ENCODE data around the gene RASIP1. TPM values are rescaled to one million over a fixed set of nuclear protein-coding genes. Genes with fewer than 3 reads are reported as not detected.

Gene RASIP1
- total RNA-seq, 2 experiments from 2014 or later, result 0.31 to 0.50 TPM

Other genes starting within 250 kb of the RASIP1 start
- 1 to 10 TPM; 3.7 to 5.1 TPM for gene LMTK3, start 228.8 kb downstream of the RASIP1 start, total RNA-seq
- gene SULT2B1, start 188.4 kb downstream of the RASIP1 start, total RNA-seq, result under 1 TPM; 0.21 to 0.30 TPM
- gene SPACA4, start 133.9 kb downstream of the RASIP1 start, total RNA-seq, result not detected
- gene FAM83E, start 125.5 kb downstream of the RASIP1 start, total RNA-seq, result 1 to 10 TPM; 2.5 TPM
- 1,000 to 10,000 TPM; 1,477 to 1,601 TPM for gene RPL18, start 121.4 kb downstream of the RASIP1 start, total RNA-seq
- 10 to 100 TPM; 28.2 to 33.6 TPM for gene SPHK2, start 121.1 kb downstream of the RASIP1 start, total RNA-seq
- gene DBP, start 103.2 kb downstream of the RASIP1 start, total RNA-seq, result 10 to 100 TPM; 24.1 to 25.8 TPM
- gene CA11, start 94.4 kb downstream of the RASIP1 start, total RNA-seq, result 10 to 100 TPM; 10.1 to 10.8 TPM
- 1 to 10 TPM; 1.0 to 1.4 TPM for gene NTN5, start 67.6 kb downstream of the RASIP1 start, total RNA-seq
- gene FUT2, start 44.6 kb downstream of the RASIP1 start, total RNA-seq, result not detected
- gene MAMSTR, start 20.9 kb downstream of the RASIP1 start, total RNA-seq, result 1 to 10 TPM; 1.1 to 1.5 TPM
- gene IZUMO1, start 6.3 kb upstream of the RASIP1 start, total RNA-seq, result under 1 TPM in 1 of 2 experiments, not detected in 1; 0.10 TPM
- gene FUT1, start 12.0 kb upstream of the RASIP1 start, total RNA-seq, result under 1 TPM; 0.10 to 0.23 TPM
- not detected for gene FGF21, start 14.9 kb upstream of the RASIP1 start, total RNA-seq
- 10 to 100 TPM; 42.3 to 43.3 TPM for gene BCAT2, start 70.4 kb upstream of the RASIP1 start, total RNA-seq
- gene HSD17B14, start 95.9 kb upstream of the RASIP1 start, total RNA-seq, result under 1 TPM; 0.27 to 0.77 TPM
- 1 to 10 TPM; 3.8 to 4.6 TPM for gene PLEKHA4, start 128.0 kb upstream of the RASIP1 start, total RNA-seq
- 10 to 100 TPM; 49.6 to 53.3 TPM for gene PPP1R15A, start 131.8 kb upstream of the RASIP1 start, total RNA-seq
- not detected for gene TULP2, start 158.1 kb upstream of the RASIP1 start, total RNA-seq
- 100 to 1,000 TPM; 231 to 251 TPM for gene NUCB1, start 159.7 kb upstream of the RASIP1 start, total RNA-seq
- gene DHDH, start 193.1 kb upstream of the RASIP1 start, total RNA-seq, result 1 to 10 TPM; 3.1 to 3.2 TPM
- gene BAX, start 214.3 kb upstream of the RASIP1 start, total RNA-seq, result 100 to 1,000 TPM; 310 to 324 TPM
- gene FTL, start 224.7 kb upstream of the RASIP1 start, total RNA-seq, result 100 to 1,000 TPM; 683 to 880 TPM